Vagina (tissue), 2 donors: ENCODE measurements around the gene HOXC11.

ENCODE experiments used
- CTCF ChIP-seq, 3 experiments: fragments of 450-650 bp in 2 of 3; fragments of 200-600 bp in 1 of 3; sonication (generic) in 1 of 3; IDR thresholded peaks; one replicate each; pipeline ENCODE4 v1.5.1; 2017 to 2019; ENCODE audit warnings: antibody characterized with exemption in 3 of 3, mild to moderate bottlenecking in 2 of 3, moderate library complexity in 2 of 3
- POLR2AphosphoS5 ChIP-seq, 2 donors: sonication (generic); formaldehyde crosslinking; IDR thresholded peaks; one replicate each; pipeline ENCODE4 v1.9.0; 2017; ENCODE audit warnings: antibody characterized with exemption in 2 of 2, mild to moderate bottlenecking in 2 of 2, low read depth in 1 of 2; ENCODE audit not compliant: insufficient read depth in 1 of 2

- TF ChIP-seq CTCF (IDR thresholded peaks at IDR 0.05) (no peak), POLR2AphosphoS5 (IDR thresholded peaks at IDR 0.05; ENCODE audit: insufficient read depth in 1 of 2, low read depth in 1 of 2) (no peak)
Observed at GRCh38 chr12:53954694-53955035, 18.3 kb upstream of the HOXC11 start, which contains the start of gene HOXC12.
